NCI-H187 (cell line): ENCODE results near the gene INTS2.
"Not testable (repeated sequence)": the region's sequence is repeated elsewhere in the genome, so short reads cannot be mapped to it uniquely, and the experiment has no call there.

Source experiments
- DNase-seq, 2 experiments: peaks; one replicate each; lab custom pipeline; 2025; lab: John Stamatoyannopoulos, UW

INTS2 gene, protein sequence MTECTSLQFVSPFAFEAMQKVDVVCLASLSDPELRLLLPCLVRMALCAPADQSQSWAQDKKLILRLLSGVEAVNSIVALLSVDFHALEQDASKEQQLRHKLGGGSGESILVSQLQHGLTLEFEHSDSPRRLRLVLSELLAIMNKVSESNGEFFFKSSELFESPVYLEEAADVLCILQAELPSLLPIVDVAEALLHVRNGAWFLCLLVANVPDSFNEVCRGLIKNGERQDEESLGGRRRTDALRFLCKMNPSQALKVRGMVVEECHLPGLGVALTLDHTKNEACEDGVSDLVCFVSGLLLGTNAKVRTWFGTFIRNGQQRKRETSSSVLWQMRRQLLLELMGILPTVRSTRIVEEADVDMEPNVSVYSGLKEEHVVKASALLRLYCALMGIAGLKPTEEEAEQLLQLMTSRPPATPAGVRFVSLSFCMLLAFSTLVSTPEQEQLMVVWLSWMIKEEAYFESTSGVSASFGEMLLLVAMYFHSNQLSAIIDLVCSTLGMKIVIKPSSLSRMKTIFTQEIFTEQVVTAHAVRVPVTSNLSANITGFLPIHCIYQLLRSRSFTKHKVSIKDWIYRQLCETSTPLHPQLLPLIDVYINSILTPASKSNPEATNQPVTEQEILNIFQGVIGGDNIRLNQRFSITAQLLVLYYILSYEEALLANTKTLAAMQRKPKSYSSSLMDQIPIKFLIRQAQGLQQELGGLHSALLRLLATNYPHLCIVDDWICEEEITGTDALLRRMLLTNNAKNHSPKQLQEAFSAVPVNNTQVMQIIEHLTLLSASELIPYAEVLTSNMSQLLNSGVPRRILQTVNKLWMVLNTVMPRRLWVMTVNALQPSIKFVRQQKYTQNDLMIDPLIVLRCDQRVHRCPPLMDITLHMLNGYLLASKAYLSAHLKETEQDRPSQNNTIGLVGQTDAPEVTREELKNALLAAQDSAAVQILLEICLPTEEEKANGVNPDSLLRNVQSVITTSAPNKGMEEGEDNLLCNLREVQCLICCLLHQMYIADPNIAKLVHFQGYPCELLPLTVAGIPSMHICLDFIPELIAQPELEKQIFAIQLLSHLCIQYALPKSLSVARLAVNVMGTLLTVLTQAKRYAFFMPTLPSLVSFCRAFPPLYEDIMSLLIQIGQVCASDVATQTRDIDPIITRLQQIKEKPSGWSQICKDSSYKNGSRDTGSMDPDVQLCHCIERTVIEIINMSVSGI

DNA sequence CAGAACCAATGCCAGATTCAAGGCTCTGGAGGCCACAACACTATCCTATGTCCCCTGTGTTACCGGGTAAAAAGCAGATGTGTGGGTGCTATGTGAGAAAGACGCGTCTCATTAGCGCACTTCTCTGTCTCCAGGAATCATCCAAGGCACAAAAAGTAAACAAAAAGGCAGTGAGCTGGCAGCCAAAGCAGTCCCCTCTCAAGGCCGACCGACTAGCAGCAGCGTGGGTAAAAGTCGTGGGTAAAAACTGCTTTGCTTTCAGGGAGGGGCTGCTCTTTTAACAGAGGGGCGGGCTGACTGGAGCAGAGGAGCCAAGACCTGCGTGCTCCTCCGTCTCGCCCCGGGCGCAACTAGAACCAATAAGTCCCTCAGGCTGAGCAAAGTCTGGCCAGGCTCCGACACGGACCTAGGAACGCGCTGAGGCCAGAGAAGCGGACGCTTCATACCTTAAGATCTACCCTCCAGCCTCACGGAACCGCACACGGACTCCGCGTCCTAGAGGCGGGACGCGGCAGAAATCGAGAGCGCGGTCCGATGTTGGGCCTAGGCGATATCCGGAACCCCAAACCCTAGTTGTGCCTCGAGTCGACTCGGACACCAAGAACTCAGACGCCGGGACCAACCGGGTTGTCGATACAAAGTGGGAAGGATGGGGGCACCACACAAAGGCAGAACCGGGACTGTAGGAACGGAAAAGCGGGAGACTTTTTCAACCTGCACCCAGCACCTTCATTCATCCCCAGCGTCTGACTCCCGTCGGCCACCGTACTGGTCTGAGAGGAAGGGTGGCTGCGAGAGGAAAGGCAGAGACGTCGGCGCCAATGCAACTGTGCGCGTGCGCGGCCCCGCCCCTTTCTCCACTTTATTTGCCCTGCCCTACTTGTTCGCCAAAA, at the start of gene INTS2:
Gene INTS2 (minus strand): TSS at position 775 of the 893 bp plus-strand sequence. CDS start 1,338 bp downstream, outside the sequence.
- DNase-seq, result peak; percentile 86 to 92

DNA sequence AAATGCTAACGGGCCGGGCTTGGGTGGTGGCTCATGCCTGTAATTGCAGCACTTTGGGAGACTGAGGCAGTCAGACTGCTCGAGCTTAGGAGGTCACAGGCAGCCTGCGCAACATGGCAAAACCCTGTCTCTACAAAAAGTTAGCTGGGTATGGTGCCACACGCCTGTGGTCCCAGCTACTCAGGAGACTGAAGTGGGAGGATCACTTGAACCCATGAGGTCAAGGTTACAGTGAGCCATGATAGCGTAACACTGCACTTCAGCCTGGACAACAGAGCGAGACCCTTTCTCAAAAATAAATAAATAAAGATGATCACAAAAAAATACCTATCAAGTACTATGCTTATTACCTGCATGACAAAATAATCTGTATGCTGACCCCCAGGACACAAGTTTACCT, 46.3 kb upstream of the INTS2 start:
- no peak for DNase-seq

DNA sequence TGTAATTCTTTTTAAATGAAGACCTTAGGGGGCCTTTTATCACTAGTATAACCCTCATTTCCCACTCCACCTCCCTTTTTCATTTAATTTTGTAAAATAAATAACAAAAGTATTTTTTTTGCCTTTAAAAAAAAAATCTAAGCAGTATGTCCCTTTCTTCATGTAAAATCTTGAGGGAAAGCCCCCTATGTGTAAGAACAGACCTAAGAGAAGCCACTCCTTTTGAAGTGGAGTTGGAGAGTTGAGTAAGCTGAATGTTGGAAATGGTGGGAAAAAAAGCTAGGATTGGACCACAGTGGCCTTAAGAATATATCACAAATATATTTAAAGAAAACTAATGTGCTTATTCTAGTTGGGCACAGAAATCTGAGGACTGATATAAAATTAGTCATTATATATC, 44.5 kb upstream of the INTS2 start:
- no peak for DNase-seq

DNA sequence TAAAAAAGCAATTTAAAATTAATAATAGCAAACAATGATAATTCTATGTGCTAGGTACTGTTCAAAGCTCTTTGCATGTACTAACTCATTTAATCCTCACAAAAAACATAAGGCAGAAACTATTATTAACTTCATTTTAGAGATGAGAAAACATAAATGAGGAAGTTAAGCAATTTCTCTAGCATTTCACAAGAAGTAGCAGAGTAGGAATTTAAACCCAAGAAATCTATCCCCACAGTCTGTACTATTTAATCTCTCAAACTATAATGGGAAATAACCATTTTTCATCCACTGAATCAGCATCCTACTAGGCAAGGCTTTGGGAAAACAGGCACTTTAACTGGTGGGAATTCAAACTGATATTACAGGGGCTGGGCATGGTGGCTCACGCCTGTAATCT, 42.2 kb upstream of the INTS2 start:
- DNase-seq, result no peak

DNA sequence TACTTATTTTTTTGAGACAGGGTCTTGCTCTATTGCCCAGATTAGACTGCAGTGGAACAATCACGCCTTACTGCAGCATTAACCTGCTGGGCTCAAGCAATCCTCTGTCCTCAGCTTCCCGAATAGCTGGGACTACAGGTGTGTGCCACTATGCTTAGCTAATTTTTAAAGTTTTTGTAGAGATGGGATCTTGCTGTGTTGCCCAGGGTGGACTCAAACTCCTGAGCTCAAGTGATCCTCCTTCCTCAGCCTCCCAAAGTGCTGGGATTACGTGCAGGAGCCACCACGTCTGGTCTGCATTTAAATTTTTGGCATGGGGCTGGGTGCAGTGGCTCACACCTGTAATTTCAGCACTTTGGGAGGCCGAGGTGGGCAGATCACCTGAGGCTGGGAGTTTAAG, 41.0 kb upstream of the INTS2 start:
- DNase-seq, result no peak

DNA sequence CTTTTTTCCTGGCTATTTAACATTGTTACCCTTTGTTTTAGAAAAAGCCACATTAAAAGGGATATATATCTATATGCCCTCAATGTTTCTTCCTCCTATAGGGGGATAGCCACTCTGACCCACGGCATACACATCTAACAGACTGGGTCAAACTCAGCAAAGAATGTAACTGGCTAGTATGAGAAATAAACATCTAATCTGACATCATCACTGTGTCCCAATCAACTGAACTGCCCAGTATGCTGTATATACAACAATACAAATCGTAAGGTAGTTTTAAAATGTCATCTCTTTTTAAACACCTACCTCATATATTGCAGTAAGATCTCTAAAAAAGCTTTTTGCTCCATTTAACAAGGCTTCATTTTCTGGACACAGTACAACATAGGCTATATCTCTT, 39.9 kb upstream of the INTS2 start:
- no peak for DNase-seq

DNA sequence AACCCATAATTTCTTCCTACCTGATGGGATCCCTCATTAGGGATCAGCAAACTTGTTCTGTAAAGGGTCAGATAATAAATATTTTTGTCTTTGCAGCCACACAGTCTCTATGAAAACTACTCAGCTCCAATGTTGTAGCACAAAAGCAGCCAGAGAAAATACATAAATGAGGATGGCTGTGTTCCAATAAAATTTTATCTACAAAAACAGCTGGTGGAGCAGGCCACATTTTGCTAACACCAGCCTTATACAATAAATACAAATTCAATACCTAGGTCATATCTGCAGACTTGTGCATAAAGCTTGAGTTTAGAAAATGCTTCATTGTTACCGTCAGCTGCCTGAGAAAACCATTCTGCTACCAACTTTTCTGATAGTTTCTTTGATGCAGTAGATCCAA, 38.4 kb upstream of the INTS2 start:
- no peak for DNase-seq

DNA sequence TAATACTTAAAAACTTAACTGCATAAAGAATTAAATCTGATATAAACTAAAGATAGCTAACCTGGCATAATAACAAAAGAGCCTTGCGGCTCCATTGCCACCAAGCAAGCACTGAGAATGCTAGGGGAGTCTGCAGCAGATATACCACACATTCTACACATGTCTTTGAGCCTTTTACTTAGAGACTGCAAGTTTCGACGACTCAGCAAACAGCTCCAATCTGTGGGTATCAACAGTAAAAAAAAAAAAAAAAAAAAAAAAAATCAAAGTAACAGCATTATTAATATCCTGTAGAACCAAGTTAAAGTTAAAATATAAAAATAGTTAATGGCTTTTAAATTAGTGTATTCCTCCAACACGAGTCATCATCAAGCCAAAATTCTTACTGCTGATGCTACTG, 27.8 kb upstream of the INTS2 start:
- no peak for DNase-seq

DNA sequence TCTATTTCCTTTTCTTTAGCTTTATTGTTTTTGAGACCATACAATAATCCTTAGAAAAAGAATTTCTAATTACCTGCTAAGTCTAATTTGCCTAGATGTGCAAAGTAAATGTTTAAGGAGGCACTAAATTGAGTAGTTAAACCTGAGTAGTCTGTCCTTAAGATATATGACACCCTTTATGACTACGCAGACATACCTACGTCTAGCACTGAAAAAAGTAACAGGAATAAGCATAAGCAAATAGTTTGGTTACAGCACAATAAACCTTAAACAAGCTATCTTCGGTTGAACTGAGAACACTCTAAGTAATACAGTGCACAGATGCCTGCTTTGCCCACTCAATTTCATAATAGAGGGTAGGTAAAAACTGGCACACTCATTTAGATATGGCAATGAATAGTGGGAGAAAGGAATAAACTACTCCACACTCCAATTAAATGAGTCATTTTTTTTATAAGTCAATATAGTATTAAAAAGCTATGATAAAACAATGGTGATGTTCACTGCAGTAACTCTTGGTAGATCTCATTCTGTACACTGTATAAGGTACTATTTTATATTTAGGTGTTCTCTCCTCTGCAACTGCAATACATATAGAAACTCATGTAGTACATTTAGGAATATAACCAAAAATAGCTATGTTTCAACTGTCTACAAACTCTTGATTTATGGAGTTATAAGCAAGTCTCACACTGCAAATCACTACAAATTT, 19.7 kb upstream of the INTS2 start:
- DNase-seq, result no peak

DNA sequence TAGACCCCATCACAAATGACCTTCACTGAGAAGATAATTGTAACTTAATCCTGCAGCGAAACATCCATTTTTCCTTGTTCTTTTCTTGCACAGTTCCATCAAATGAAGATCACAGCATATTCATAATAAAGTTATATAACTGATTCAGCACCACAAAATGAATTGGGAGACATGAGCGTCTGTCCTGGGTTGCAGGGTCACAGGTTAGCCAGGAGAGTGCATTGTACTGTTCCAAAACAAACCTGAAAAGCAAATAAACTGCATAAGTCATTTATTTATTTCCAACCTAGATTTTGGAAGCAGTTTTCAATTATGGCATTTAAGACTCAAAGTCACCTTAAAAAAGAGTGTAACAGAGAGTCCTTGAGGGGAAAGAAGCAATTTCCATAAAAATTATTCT, 18.6 kb upstream of the INTS2 start:
- no peak for DNase-seq

DNA sequence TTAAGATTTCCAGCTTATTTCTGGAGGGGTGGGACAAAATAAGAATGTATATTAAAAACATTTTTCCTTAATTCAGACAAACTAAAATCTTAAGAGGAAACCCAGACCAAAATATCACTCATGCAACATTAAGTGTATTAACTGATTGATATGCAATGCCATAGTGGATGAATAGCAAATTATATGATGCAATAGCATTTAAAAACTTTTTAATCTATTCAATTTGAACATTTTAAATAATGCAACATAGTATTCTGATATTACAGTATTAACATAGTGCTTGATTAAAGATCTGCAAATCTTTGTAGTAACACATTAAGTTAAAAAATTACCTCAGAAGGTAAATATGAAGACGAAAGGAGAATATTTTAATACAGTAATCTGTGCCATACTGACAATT, 15.3 kb upstream of the INTS2 start:
- DNase-seq, result no peak

DNA sequence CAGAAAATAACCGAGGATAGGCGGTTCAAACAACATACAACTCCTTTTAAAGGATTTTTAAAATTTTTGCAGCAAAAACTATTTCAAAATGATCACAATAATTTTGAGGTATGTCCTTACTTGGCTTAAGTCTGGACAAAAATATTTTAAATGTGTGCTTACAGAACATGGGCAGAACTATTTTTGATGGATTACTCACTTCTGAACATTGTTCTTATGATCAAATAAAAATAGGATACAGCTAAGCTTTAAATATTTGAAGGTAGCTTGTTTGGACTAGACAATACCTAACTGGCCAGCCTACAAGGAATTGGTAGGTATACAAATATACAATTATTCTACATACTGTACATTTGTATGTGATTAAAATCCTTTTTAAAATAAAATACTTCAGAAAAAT, 14.3 kb upstream of the INTS2 start:
- no peak for DNase-seq

DNA sequence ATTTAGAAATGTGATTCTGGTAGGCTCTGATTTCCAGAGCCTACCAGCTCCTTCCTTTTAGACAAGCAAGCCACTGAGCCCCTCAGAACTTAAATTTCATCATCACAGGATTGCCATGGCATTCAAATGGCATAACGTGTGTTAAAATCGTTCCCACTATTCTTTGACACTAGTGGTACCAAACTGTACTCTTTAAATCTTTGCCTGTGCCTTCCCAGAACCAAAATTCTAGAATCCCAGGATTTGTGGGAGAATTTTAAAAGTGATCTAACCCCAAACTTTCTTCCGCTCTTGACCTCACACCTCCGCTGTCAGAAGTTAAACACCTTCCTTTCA, 287 bp upstream of the INTS2 start:
- no peak for DNase-seq

DNA sequence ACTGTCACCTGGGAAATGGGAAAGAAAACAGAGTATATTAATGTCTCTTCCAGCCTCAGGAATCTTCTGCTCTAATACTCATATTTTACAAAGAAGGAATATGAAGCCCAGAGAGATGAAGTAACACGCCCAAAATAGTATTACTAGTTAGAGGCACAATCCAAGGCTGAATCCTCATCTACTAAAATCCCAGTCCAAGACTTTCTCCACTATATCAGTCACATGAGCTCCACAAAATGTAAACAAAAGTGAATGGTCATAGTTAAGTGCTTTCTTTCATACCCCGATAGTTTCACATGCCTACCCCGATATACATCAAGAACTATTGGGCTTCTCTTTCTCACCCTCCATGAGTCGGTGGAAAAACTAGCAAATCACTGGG, 965 bp downstream of the INTS2 start:
- DNase-seq, result no peak

DNA sequence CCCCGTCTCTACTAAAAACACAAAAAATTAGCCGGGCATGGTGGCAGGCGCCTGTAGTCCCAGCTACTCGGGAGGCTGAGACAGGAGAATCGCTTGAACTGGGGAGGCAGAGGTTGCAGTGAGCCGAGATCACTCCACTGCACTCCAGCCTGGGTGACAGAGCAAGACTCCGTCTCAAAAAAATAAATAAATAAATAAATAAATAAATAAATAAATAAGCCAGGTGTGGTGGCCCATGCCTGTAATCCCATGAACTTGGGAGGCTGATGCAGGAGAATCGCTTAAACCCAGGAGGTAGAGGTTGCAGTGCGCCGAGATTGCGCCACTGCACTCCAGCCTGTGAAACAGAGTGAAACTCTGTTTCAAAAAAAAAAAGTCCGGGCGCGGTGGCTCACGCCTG, 12.6 kb downstream of the INTS2 start:
- DNase-seq, result not testable (repeated sequence)

DNA sequence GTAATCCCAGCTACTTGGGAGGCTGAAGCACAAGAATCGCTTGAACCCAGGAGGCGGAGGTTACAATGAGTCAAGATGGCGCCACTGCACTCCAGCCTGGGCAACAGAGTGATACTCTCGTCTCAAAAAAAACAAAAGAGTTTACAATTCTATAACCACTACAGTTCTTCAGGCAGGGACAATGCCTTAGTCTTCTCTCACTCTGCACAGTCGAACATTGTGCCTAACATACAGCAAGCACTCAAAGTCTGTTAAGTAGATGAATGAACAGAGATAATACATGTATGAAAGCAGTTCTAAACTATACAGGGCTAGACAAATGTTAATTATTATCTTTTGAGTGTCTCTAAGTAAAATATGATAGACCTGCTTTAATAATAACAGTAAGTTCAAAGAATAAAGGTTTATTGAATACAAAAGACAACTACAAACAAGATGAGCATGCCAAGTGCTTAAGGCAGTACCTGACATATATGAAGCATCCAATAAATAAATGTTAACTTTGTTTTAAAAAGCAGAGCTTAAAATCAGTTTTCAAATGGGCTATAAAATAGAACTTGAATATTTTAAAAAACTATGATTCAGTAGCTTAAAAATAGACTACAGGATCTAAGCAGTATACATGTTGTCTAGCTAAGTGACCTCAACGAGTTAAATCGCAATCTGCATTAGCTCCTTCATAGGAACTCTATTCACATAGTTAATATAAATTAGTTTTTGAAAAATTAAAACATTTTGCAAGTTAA, 19.3 kb downstream of the INTS2 start:
- no peak for DNase-seq

DNA sequence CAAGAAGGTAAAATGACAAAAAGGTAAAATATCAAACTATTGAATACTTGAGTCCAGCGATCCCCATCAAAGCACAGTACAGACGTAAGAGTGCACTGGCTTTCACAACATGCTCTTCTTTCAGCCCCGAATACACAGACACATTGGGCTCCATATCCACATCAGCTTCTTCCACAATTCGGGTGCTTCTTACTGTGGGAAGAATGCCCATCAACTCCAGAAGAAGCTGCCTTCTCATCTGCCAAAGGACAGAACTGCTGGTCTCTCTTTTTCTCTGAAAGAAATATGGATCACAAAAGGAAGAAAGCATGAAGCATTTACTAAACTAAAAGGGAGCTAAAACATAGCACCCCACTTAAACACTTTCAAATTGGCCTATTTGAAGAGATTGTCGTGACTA, 20.4 kb downstream of the INTS2 start:
- DNase-seq, result no peak

DNA sequence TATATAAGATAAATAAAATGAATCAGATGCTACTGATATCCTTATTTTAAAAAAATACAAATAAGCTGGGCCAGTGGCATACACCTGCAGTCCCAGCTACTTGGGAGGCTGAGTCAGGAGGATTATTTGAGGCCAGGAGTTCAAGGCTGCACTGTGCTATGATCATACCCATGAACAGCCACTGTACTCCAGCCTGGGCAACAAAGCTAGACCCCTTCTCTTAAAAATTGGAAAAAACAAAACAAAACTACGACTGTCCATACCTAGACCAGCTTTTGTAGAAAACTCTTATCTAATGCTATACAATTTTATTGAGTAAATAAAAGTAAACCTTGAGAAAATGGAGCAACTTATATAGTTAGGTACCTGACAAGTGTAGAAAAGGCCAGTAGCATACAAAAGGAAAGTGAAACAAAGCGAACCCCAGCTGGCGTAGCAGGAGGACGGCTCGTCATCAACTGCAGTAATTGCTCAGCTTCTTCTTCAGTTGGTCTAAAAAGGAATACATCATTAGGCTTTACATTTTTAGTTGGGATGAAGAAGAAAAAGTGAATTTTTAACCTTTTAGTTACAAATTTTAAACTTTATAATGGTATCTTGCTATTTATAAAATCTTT, 23.6 kb downstream of the INTS2 start:
- DNase-seq, result no peak

DNA sequence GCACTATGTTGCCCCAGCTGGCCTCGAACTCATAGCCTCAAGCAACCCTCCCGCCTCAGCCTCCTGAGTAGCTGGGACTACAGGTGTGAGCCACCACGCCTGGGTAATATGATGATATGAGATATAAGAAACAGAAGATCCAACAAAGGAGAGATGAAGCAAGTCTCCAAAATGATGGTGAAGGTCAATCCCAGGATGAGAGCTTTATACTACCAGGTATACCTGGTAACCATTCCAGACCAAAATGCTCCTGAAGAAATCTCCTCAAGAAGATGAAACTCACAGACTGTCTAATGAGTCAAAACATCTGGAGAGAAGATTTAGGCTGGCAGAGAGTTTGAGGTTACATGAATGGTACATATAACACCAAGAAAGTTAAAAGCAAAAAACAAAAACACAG, 24.5 kb downstream of the INTS2 start:
- no peak for DNase-seq
